Naive thymus-derived CD8-positive, alpha-beta T cell (primary cell): ENCODE results near the gene LIME1. TPM values are rescaled to one million over a fixed set of nuclear protein-coding genes. Genes with fewer than 3 reads are reported as not detected.

Source experiments
- ATAC-seq, 2 donors: fragments of 150-1000 bp; cut with Tn5 transposase in 1 of 2; sonication (Bioruptor Pico), chemical (Tn5 transposase) in 1 of 2; 1 replicate in 1 of 2; 2 replicates in 1 of 2; pipeline ENCODE4 v1.10.0; 2021; ENCODE audit warnings: mild to moderate bottlenecking in 2 of 2, moderate library complexity in 2 of 2
- POLR2A ChIA-PET: fragments of 350-600 bp; sonication (Branson Sonifier 250); formaldehyde crosslinking; loops from one replicate; lab custom pipeline; 2021; ENCODE audit warnings: antibody characterized with exemption; lab: Charles Lee
- DNase-seq, 10 donors: peaks; one replicate each; pipeline versions ENCODE4 v3.0.0 to v3.0.0-alpha.2; 2020 to 2022
- H3K27ac Mint-ChIP-seq, 10 donors: one replicate each; pipeline ENCODE4 v1.8.0; 2020 to 2022; ENCODE audit warnings: mild to moderate bottlenecking in 10 of 10, mixed read lengths in 10 of 10, moderate library complexity in 4 of 10, inconsistent platforms in 1 of 10
- H3K27me3 Mint-ChIP-seq, 5 donors: one replicate each; pipeline ENCODE4 v1.8.0; 2021 to 2022; ENCODE audit warnings: mixed read lengths in 5 of 5
- H3K36me3 Mint-ChIP-seq, 3 donors: one replicate each; pipeline ENCODE4 v1.8.0; 2020 to 2022; ENCODE audit warnings: mixed read lengths in 3 of 3, mild to moderate bottlenecking in 2 of 3, inconsistent platforms in 1 of 3
- H3K4me1 Mint-ChIP-seq, 4 donors: one replicate each; pipeline ENCODE4 v1.8.0; 2021 to 2022; ENCODE audit warnings: mixed read lengths in 4 of 4
- H3K4me3 Mint-ChIP-seq, 10 donors: one replicate each; pipeline ENCODE4 v1.8.0; 2020 to 2022; ENCODE audit warnings: mild to moderate bottlenecking in 10 of 10, mixed read lengths in 10 of 10, moderate library complexity in 6 of 10, inconsistent platforms in 1 of 10
- H3K9me3 Mint-ChIP-seq, 9 donors: one replicate each; pipeline ENCODE4 v1.8.0; 2020 to 2022; ENCODE audit warnings: mixed read lengths in 9 of 9, mild to moderate bottlenecking in 3 of 9, inconsistent platforms in 1 of 9, moderate library complexity in 1 of 9
- polyA plus RNA-seq, 3 donors: library from polyadenylated mRNA; unstranded; fragments of 300-500 nt; fragmentation: Illumina TruSeq; gene quantifications; one replicate each; pipeline ENCODE4 v1.2.3, GENCODE V29; 2021
- total RNA-seq, 8 experiments: library from RNA in 2 of 8; stranded (reverse) in 2 of 8; gene quantifications; one replicate each; pipeline ENCODE4 v1.2.3 and lab custom pipeline; 2021 to 2026

Gene LIME1
- total and polyA plus RNA-seq, 5 experiments from 2014 or later: 95.0 to 292 (median 255) TPM

DNA sequence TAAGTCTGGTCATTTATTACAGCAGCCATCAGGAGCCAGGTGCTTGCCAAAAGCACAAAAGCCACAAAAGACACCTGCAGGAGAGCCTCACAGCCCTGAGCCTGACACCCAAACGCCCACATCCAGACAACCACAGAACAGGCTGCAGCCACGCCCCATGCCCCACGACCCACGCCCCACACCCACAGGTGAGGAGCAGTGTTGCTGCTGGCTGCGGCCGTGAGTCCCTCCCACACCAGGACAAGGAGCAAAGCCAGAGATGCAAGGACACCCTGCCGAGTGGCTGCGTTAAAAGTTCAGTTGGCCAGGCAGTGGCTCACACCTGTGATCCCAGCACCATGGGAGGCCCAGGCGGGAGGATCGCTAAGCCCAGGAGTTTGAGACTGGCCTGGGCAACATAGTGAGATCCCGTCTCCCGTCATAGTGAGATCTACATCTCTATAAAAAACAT lies 46.1 kb downstream of the LIME1 start:
- H3K9me3 Mint-ChIP-seq: no peaks in the 10 kb centered on the region
- POLR2A ChIA-PET: interaction anchor here (1.3 to 2.8 kb wide), 4 partner anchors 41 to 75 kb away, joined by 4 to 14 read pairs (median 12); partner anchors contain the start of genes ARFRP1, LIME1, SLC2A4RG and ZGPAT
- peak overlapping the region in 5 of 10 donors; percentile 52 to 80 (median 69) for H3K4me3 Mint-ChIP-seq
- peak overlapping the region; percentile 38 to 93 (median 76) for H3K27ac Mint-ChIP-seq
- DNase-seq (peak in 2 of 10 donors; percentile 19 to 33), ATAC-seq (peak; percentile 31 to 37)
- H3K27me3 Mint-ChIP-seq: no peaks in the 10 kb centered on the region
- H3K4me1 Mint-ChIP-seq: peaks cover 8 to 28% (median 17%) of the 10 kb centered on the region in 4 donors
- no peaks in the 10 kb centered on the region for H3K36me3 Mint-ChIP-seq

DNA sequence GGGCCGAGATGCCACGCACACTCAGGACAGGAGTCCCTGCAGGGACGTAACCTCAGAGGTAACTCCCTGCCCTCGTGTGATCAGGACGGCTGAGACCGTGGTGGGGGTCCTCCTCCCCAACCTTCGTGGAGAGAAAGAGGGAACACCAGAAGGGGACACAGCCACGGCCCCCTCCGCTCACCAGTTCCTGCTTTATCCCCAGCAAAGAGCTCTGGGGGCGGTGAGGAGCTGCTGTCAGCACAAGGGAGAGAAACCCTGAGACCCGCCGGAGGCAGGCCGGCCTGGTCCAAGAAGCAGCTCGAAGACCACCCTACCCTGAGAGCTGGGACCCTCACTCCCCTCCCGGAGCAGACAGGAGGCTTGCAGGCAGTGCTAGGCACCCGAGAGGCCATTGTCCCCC lies 47.5 kb downstream of the LIME1 start:
- peaks cover 8 to 28% (median 17%) of the 10 kb centered on the region in 4 donors for H3K4me1 Mint-ChIP-seq
- no peaks in the 10 kb centered on the region for H3K36me3 Mint-ChIP-seq
- H3K27me3 Mint-ChIP-seq: no peaks in the 10 kb centered on the region
- H3K9me3 Mint-ChIP-seq: no peaks in the 10 kb centered on the region
- POLR2A ChIA-PET: interaction anchor here (0.5 to 2.8 kb wide), 5 partner anchors 45 to 162 kb away, joined by 3 to 14 read pairs (median 3); partner anchors contain the start of genes GMEB2, LIME1, SLC2A4RG and TPD52L2
- no peak overlapping the region for H3K4me3 Mint-ChIP-seq
- no peak overlapping the region for H3K27ac Mint-ChIP-seq
- no peak for ATAC-seq
- DNase-seq: no peak

DNA sequence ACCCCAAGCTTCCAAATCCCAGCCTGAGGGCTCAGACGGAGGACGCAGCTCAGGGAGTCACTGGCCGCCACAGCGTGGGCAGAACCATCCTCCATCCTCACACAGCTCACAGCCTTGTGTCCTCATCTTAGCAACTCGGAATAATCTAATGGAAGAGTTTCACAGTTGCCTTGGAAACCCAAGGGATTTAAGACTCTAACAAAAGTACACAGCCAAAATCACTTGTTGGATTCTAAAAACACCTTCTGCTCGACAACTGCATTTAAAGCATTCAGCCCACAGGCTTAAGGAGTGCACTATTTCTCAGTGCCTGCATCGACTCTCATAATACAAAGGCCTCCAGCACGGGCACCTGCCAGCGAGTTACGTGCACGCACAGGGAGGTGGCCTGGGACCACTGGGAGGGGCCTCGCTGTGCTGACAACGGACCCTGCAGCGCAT lies 49.2 kb downstream of the LIME1 start:
- no peak for ATAC-seq
- POLR2A ChIA-PET: interaction anchor here (0.5 to 1.7 kb wide), 6 partner anchors 35 to 248 kb away, joined by 3 to 10 read pairs (median 4); partner anchors contain the start of genes ARFRP1, PTK6, TPD52L2 and ZGPAT
- Mint-ChIP-seq H3K4me1 (peaks cover 8 to 24% (median 16%) of the 10 kb centered on the region in 4 donors), H3K4me3 (no peak overlapping the region), H3K27me3 (no peaks in the 10 kb centered on the region), H3K27ac (peak overlapping the region in 3 of 10 donors; percentile 16 to 69 (median 49)), H3K36me3 (no peaks in the 10 kb centered on the region), H3K9me3 (no peaks in the 10 kb centered on the region)
- no peak for DNase-seq

DNA sequence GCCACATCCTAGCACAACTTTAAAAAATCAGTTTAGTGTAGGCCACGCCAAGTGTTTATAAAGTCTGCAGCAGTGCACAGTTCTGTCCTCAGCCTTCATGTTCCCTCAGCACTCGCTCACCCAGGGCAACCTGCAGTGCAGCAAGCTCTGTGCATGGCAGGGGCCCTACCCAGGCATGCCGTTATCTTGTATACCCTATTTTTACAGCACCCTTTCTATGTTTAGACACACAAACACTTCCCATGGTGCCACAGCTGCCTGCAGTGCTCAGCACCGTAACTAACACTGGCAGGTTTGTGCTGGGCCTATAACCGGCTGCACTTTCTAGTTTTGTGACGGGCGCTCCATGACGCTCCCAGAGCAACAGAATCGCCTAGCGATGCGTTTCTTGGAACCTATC lies 50.8 kb downstream of the LIME1 start:
- no peak overlapping the region for H3K27ac Mint-ChIP-seq
- no peaks in the 10 kb centered on the region for H3K36me3 Mint-ChIP-seq
- no peaks in the 10 kb centered on the region for H3K27me3 Mint-ChIP-seq

DNA sequence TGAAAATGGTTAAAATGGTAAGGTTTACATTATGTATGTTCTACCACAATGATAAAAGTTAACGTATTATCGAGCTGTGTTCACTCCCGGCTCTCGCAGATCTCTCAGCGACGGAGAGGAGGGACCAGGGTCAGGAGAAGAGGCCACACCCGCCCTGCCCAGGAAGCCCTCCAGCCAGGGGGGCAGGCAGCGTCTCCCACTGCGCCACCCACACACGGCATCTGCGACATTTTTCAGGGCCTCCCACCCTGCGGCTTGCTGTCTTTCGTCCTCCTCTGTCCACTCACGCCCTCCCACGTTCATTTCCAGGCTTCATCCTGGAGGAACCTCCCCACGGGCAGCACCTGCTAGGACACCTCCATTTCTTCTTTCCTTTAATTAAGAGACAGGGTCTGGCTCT lies 51.3 kb downstream of the LIME1 start:
- H3K27ac Mint-ChIP-seq: peak overlapping the region in 1 of 10 donors; percentile 89
- H3K36me3 Mint-ChIP-seq: no peaks in the 10 kb centered on the region
- peaks cover 0 to 7% (median 2%) of the 10 kb centered on the region in 4 donors for H3K4me1 Mint-ChIP-seq
- H3K4me3 Mint-ChIP-seq: no peak overlapping the region
- no peaks in the 10 kb centered on the region for H3K27me3 Mint-ChIP-seq
- ATAC-seq (no peak), DNase-seq (peak in 1 of 10 donors; percentile 23)
- POLR2A ChIA-PET: no interaction called here
- H3K9me3 Mint-ChIP-seq: no peaks in the 10 kb centered on the region

More for the DNA sequence above, 50.8 kb downstream of the LIME1 start:
- Mint-ChIP-seq H3K4me1 (peaks cover 2 to 11% (median 6%) of the 10 kb centered on the region in 4 donors), H3K4me3 (no peak overlapping the region), H3K9me3 (no peaks in the 10 kb centered on the region)
- POLR2A ChIA-PET: no interaction called here
- DNase-seq: no peak
- ATAC-seq: no peak

Other genes with a start within 250 kb of the LIME1 start
- gene EEF1A2, start 237.6 kb upstream of the LIME1 start, total RNA-seq: under 1 TPM; 0.16 to 0.18 TPM
- not detected for gene EEF1A2, start 237.6 kb upstream of the LIME1 start, polyA plus RNA-seq
- gene PPDPF, start 215.9 kb upstream of the LIME1 start, total RNA-seq: 100 to 1,000 TPM; 225 to 229 TPM
- gene PPDPF, start 215.9 kb upstream of the LIME1 start, polyA plus RNA-seq: 10 to 100 TPM; 47.4 to 93.1 (median 78.1) TPM
- under 1 TPM; 0.16 to 0.29 TPM for gene PTK6, start 199.3 kb upstream of the LIME1 start, total RNA-seq
- under 1 TPM; 0.09 to 0.44 (median 0.15) TPM for gene PTK6, start 199.3 kb upstream of the LIME1 start, polyA plus RNA-seq
- gene SRMS, start 188.9 kb upstream of the LIME1 start, total RNA-seq: not detected
- gene SRMS, start 188.9 kb upstream of the LIME1 start, polyA plus RNA-seq: not detected
- gene FNDC11, start 182.5 kb upstream of the LIME1 start, total RNA-seq: under 1 TPM; 0.13 to 0.36 TPM
- under 1 TPM in 1 of 3 donors, not detected in 2; 0.25 TPM for gene FNDC11, start 182.5 kb upstream of the LIME1 start, polyA plus RNA-seq
- gene HELZ2, start 162.4 kb upstream of the LIME1 start, total RNA-seq: 10 to 100 TPM; 22.7 to 24.4 TPM
- gene HELZ2, start 162.4 kb upstream of the LIME1 start, polyA plus RNA-seq: 1 to 10 TPM; 3.1 to 4.6 (median 4.1) TPM
- 10 to 100 TPM; 26.1 to 26.6 TPM for gene GMEB2, start 109.6 kb upstream of the LIME1 start, total RNA-seq
- gene GMEB2, start 109.6 kb upstream of the LIME1 start, polyA plus RNA-seq: 10 to 100 TPM in 1 of 3 donors, 1 to 10 TPM in 2; 6.2 to 16.3 (median 6.8) TPM
- gene STMN3, start 83.2 kb upstream of the LIME1 start, total RNA-seq: 100 to 1,000 TPM in 1 of 2 experiments, 10 to 100 TPM in 1; 94.3 to 102 TPM
- gene STMN3, start 83.2 kb upstream of the LIME1 start, polyA plus RNA-seq: 10 to 100 TPM; 21.6 to 35.4 (median 34.0) TPM
- gene RTEL1, start 78.4 kb upstream of the LIME1 start, total RNA-seq: 10 to 100 TPM; 23.6 to 25.5 TPM
- 1 to 10 TPM; 3.2 to 6.8 (median 4.4) TPM for gene RTEL1, start 78.4 kb upstream of the LIME1 start, polyA plus RNA-seq
- gene TNFRSF6B, start 40.0 kb upstream of the LIME1 start, total RNA-seq: 1 to 10 TPM in 1 of 2 experiments, under 1 TPM in 1; 0.96 to 1.1 TPM
- gene TNFRSF6B, start 40.0 kb upstream of the LIME1 start, polyA plus RNA-seq: under 1 TPM in 2 of 3 donors, not detected in 1; 0.22 to 0.84 TPM
- gene ARFRP1, start 28.7 kb upstream of the LIME1 start, total RNA-seq: 100 to 1,000 TPM; 106 to 108 TPM
- 10 to 100 TPM; 60.1 to 92.1 (median 80.9) TPM for gene ARFRP1, start 28.7 kb upstream of the LIME1 start, polyA plus RNA-seq
- gene ZGPAT, start 28.6 kb upstream of the LIME1 start, total RNA-seq: 10 to 100 TPM; 52.6 to 53.9 TPM
- gene ZGPAT, start 28.6 kb upstream of the LIME1 start, polyA plus RNA-seq: 10 to 100 TPM; 42.3 to 73.8 (median 47.1) TPM
- 100 to 1,000 TPM; 124 to 134 TPM for gene SLC2A4RG, start 3.1 kb downstream of the LIME1 start, total RNA-seq
- gene SLC2A4RG, start 3.1 kb downstream of the LIME1 start, polyA plus RNA-seq: 1 to 10 TPM; 3.8 to 4.8 (median 4.7) TPM
- not detected for gene ZBTB46, start 94.6 kb downstream of the LIME1 start, total RNA-seq
- under 1 TPM; 0.06 to 0.08 (median 0.06) TPM for gene ZBTB46, start 94.6 kb downstream of the LIME1 start, polyA plus RNA-seq
- gene ABHD16B, start 124.8 kb downstream of the LIME1 start, total RNA-seq: not detected
- under 1 TPM; 0.29 to 0.60 (median 0.57) TPM for gene ABHD16B, start 124.8 kb downstream of the LIME1 start, polyA plus RNA-seq
- gene TPD52L2, start 128.6 kb downstream of the LIME1 start, total RNA-seq: 10 to 100 TPM; 39.3 to 42.0 TPM
- gene TPD52L2, start 128.6 kb downstream of the LIME1 start, polyA plus RNA-seq: 10 to 100 TPM; 56.4 to 79.0 (median 68.3) TPM
- gene DNAJC5, start 158.5 kb downstream of the LIME1 start, total RNA-seq: 10 to 100 TPM; 51.8 to 52.9 TPM
- 1 to 10 TPM; 4.7 to 7.1 (median 6.7) TPM for gene DNAJC5, start 158.5 kb downstream of the LIME1 start, polyA plus RNA-seq
- gene UCKL1, start 219.8 kb downstream of the LIME1 start, total RNA-seq: 10 to 100 TPM; 48.2 to 50.9 TPM
- gene UCKL1, start 219.8 kb downstream of the LIME1 start, polyA plus RNA-seq: 10 to 100 TPM; 19.8 to 28.3 (median 21.0) TPM
- gene ZNF512B, start 233.3 kb downstream of the LIME1 start, total RNA-seq: 10 to 100 TPM; 17.7 to 19.4 TPM
- gene ZNF512B, start 233.3 kb downstream of the LIME1 start, polyA plus RNA-seq: 1 to 10 TPM in 1 of 3 donors, under 1 TPM in 2; 0.57 to 1.5 (median 0.59) TPM
- 1 to 10 TPM; 7.7 to 9.3 TPM for gene SAMD10, start 243.0 kb downstream of the LIME1 start, total RNA-seq
- 10 to 100 TPM in 1 of 3 donors, 1 to 10 TPM in 2; 7.4 to 15.4 (median 8.9) TPM for gene SAMD10, start 243.0 kb downstream of the LIME1 start, polyA plus RNA-seq
- 10 to 100 TPM; 91.1 to 93.3 TPM for gene PRPF6, start 244.5 kb downstream of the LIME1 start, total RNA-seq
- gene PRPF6, start 244.5 kb downstream of the LIME1 start, polyA plus RNA-seq: 100 to 1,000 TPM in 1 of 3 donors, 10 to 100 TPM in 2; 67.2 to 110 (median 85.9) TPM